H1 (cell line): Measurements from ENCODE around the gene FHOD1. TPM values are rescaled to one million over a fixed set of nuclear protein-coding genes. Genes with fewer than 3 reads are reported as not detected.

Experiments used
- FOSL1 ChIP-seq: IDR thresholded peaks from 2 replicates; pipeline ENCODE4 v1.6.1; 2011; ENCODE audit warnings: mild to moderate bottlenecking, low read depth, low read length, moderate library complexity; ENCODE audit not compliant: insufficient read depth
- JUN ChIP-seq: IDR thresholded peaks from 2 replicates; pipeline ENCODE4 v1.6.1; 2011; ENCODE audit warnings: low read depth, mild to moderate bottlenecking, improper control_type of control experiment, low read length
- TAF1 ChIP-seq: IDR thresholded peaks from 2 replicates; pipeline ENCODE4 v1.6.1; 2011; ENCODE audit warnings: mild to moderate bottlenecking, low read depth, low read length
- TAF7 ChIP-seq: optimal IDR thresholded peaks from 2 replicates; pipeline ENCODE3; 2011; ENCODE audit warnings: low read depth, mild to moderate bottlenecking, inconsistent platforms, low read length, moderate library complexity, borderline replicate concordance
- polyA plus RNA-seq, 7 experiments: library from polyadenylated mRNA; depleted of rRNA in 3 of 7; stranded (reverse) in 5 of 7; unstranded in 2 of 7; fragments of >200 nt in 5 of 7; fragments of 200-250 nt in 2 of 7; gene quantifications; 1 replicate in 5 of 7; 2 replicates in 1 of 7; 4 replicates in 1 of 7; pipeline versions ENCODE4 v1.2.1 to v1.2.3, GENCODE V29; 2011 to 2013; ENCODE audit warnings: missing spikeins in 2 of 7, mixed read lengths in 2 of 7
- total RNA-seq: library from RNA; stranded (reverse); fragmentation: NEBNext Ultra II Directional; extraction: Animal tissue kit (Norgen Biotek cat#: 25700); gene quantifications from 2 replicates; pipeline ENCODE4 v1.2.1, GENCODE V29; 2021
- TF ChIP-seq, protein P1 (sequence below): fragments of 300-600 bp; sonication (generic); IDR thresholded peaks from 2 replicates; pipeline ENCODE4 v1.7.1; 2012; ENCODE audit warnings: low read length, moderate library complexity, mild to moderate bottlenecking, inconsistent platforms; ENCODE audit not compliant: insufficient replicate concordance

Gene FHOD1
- total and polyA plus RNA-seq, 2 of the 8 experiments (the other 6 are each of a cell fraction or from before 2014, with no cell fraction given): 31.3 to 60.7 TPM

DNA sequence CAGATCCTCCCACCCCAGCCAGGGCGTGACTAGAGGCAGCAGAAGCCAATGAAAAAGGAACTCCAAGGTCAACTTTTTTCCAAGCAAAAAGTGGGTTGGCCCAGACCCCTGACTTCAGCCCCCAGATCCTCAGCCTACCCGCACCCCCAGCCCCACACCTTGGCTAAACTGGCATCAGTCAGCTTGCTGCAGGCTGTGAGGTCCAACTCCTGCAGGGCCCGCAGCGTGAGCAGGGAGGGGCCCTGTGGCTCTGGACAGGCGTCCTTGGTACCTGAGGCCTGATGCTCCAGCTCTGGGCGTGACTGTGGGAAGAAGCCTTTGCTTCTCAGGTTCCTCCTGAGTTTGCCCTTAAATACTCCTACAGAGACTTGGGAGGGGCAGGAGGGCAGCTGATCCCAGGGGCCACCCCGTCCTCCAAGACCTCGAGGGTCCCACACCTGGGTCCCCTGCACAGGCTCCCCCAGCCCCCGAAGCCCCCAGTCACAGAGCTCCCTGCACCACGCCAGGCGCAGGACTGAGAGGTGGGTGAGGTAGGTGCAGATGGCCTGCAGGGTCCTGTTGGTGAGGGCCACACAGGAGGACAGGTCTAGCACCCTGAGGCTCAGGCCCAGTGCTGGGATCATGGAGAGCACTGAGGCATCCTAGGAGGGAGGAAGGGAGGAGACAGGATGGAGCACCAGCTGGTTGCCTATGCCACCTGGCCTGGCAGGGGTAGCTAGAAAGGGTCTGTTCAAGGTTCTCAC is 39.0 kb downstream of the FHOD1 start (continued):
- TF ChIP-seq, protein P1, sequence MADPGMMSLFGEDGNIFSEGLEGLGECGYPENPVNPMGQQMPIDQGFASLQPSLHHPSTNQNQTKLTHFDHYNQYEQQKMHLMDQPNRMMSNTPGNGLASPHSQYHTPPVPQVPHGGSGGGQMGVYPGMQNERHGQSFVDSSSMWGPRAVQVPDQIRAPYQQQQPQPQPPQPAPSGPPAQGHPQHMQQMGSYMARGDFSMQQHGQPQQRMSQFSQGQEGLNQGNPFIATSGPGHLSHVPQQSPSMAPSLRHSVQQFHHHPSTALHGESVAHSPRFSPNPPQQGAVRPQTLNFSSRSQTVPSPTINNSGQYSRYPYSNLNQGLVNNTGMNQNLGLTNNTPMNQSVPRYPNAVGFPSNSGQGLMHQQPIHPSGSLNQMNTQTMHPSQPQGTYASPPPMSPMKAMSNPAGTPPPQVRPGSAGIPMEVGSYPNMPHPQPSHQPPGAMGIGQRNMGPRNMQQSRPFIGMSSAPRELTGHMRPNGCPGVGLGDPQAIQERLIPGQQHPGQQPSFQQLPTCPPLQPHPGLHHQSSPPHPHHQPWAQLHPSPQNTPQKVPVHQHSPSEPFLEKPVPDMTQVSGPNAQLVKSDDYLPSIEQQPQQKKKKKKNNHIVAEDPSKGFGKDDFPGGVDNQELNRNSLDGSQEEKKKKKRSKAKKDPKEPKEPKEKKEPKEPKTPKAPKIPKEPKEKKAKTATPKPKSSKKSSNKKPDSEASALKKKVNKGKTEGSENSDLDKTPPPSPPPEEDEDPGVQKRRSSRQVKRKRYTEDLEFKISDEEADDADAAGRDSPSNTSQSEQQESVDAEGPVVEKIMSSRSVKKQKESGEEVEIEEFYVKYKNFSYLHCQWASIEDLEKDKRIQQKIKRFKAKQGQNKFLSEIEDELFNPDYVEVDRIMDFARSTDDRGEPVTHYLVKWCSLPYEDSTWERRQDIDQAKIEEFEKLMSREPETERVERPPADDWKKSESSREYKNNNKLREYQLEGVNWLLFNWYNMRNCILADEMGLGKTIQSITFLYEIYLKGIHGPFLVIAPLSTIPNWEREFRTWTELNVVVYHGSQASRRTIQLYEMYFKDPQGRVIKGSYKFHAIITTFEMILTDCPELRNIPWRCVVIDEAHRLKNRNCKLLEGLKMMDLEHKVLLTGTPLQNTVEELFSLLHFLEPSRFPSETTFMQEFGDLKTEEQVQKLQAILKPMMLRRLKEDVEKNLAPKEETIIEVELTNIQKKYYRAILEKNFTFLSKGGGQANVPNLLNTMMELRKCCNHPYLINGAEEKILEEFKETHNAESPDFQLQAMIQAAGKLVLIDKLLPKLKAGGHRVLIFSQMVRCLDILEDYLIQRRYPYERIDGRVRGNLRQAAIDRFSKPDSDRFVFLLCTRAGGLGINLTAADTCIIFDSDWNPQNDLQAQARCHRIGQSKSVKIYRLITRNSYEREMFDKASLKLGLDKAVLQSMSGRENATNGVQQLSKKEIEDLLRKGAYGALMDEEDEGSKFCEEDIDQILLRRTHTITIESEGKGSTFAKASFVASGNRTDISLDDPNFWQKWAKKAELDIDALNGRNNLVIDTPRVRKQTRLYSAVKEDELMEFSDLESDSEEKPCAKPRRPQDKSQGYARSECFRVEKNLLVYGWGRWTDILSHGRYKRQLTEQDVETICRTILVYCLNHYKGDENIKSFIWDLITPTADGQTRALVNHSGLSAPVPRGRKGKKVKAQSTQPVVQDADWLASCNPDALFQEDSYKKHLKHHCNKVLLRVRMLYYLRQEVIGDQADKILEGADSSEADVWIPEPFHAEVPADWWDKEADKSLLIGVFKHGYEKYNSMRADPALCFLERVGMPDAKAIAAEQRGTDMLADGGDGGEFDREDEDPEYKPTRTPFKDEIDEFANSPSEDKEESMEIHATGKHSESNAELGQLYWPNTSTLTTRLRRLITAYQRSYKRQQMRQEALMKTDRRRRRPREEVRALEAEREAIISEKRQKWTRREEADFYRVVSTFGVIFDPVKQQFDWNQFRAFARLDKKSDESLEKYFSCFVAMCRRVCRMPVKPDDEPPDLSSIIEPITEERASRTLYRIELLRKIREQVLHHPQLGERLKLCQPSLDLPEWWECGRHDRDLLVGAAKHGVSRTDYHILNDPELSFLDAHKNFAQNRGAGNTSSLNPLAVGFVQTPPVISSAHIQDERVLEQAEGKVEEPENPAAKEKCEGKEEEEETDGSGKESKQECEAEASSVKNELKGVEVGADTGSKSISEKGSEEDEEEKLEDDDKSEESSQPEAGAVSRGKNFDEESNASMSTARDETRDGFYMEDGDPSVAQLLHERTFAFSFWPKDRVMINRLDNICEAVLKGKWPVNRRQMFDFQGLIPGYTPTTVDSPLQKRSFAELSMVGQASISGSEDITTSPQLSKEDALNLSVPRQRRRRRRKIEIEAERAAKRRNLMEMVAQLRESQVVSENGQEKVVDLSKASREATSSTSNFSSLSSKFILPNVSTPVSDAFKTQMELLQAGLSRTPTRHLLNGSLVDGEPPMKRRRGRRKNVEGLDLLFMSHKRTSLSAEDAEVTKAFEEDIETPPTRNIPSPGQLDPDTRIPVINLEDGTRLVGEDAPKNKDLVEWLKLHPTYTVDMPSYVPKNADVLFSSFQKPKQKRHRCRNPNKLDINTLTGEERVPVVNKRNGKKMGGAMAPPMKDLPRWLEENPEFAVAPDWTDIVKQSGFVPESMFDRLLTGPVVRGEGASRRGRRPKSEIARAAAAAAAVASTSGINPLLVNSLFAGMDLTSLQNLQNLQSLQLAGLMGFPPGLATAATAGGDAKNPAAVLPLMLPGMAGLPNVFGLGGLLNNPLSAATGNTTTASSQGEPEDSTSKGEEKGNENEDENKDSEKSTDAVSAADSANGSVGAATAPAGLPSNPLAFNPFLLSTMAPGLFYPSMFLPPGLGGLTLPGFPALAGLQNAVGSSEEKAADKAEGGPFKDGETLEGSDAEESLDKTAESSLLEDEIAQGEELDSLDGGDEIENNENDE: no peak
- no peak for TF ChIP-seq TAF1
- TF ChIP-seq FOSL1: no peak
- TF ChIP-seq JUN: no peak
- no peak for TF ChIP-seq TAF7
- TF ChIP-seq, all 59 proteins: peak for 0
